GM23338 (cell line): Measurements from ENCODE around the gene KMT2C. TPM values are rescaled to one million over a fixed set of nuclear protein-coding genes. Genes with fewer than 3 reads are reported as not detected.

Source experiments
- ATAC-seq: fragments of 200-7000 bp; cut with Tn5 transposase; 3 replicates; pipeline ENCODE4 v1.9.1; 2020
- DNase-seq: peaks from one replicate; pipeline ENCODE4 v3.0.0-alpha.2; 2015; ENCODE audit warnings: low spot score
- H2AFZ ChIP-seq: fragments of 200-600 bp; sonication (generic); 2 replicates; pipeline ENCODE4 v1.8.0; 2016; ENCODE audit warnings: antibody characterized with exemption, mild to moderate bottlenecking, moderate library complexity
- H3F3A ChIP-seq: fragments of 200-600 bp; sonication (generic); replicated peaks from 2 replicates; pipeline ENCODE4 v1.8.0; 2017; ENCODE audit warnings: antibody characterized with exemption, mixed run types, low read depth
- H3K27ac ChIP-seq: fragments of 200-600 bp; sonication (generic); 2 replicates; pipeline ENCODE4 v1.6.1; 2016; ENCODE audit warnings: low read depth
- H3K27me3 ChIP-seq: fragments of 200-600 bp; sonication (generic); 2 replicates; pipeline ENCODE4 v1.8.0; 2016; ENCODE audit warnings: mild to moderate bottlenecking, mixed run types, moderate library complexity; ENCODE audit not compliant: insufficient read depth
- H3K36me3 ChIP-seq: fragments of 200-600 bp; sonication (generic); 2 replicates; pipeline ENCODE4 v1.8.0; 2016; ENCODE audit warnings: mild to moderate bottlenecking; ENCODE audit not compliant: insufficient read depth
- H3K4me1 ChIP-seq: fragments of 200-600 bp; sonication (generic); 2 replicates; pipeline ENCODE4 v1.8.0; 2016; ENCODE audit warnings: mild to moderate bottlenecking, moderate library complexity; ENCODE audit not compliant: insufficient read depth
- H3K4me2 ChIP-seq: fragments of 200-600 bp; sonication (generic); 2 replicates; pipeline ENCODE4 v1.7.1; 2017; ENCODE audit warnings: mixed run types
- H3K4me3 ChIP-seq: fragments of 200-600 bp; sonication (generic); 2 replicates; pipeline ENCODE4 v1.6.1; 2016; ENCODE audit warnings: mixed run types
- H3K79me2 ChIP-seq: fragments of 200-600 bp; sonication (generic); replicated peaks from 2 replicates; pipeline ENCODE4 v1.8.0; 2017; ENCODE audit warnings: mild to moderate bottlenecking; ENCODE audit not compliant: insufficient read depth
- H3K9me2 ChIP-seq: fragments of 200-600 bp; sonication (generic); 2 replicates; pipeline ENCODE4 v1.8.0; 2017; ENCODE audit not compliant: insufficient read depth
- H4K20me1 ChIP-seq: fragments of 200-600 bp; sonication (generic); replicated peaks from 2 replicates; pipeline ENCODE4 v1.8.0; 2017; ENCODE audit warnings: mild to moderate bottlenecking; ENCODE audit not compliant: insufficient read depth
- H3K27ac Mint-ChIP-seq: 2 replicates; pipeline ENCODE4 v1.8.0; 2020; ENCODE audit warnings: inconsistent platforms, mild to moderate bottlenecking, moderate library complexity, mixed read lengths
- H3K27me3 Mint-ChIP-seq: 3 replicates; pipeline ENCODE4 v1.8.0; 2022; ENCODE audit warnings: low read depth, mild to moderate bottlenecking, moderate library complexity, mixed read lengths, inconsistent platforms; ENCODE audit not compliant: insufficient read depth, poor library complexity
- H3K36me3 Mint-ChIP-seq: 3 replicates; pipeline ENCODE4 v1.8.0; 2021; ENCODE audit warnings: low read depth, mild to moderate bottlenecking, inconsistent platforms, moderate library complexity, mixed read lengths
- H3K4me1 Mint-ChIP-seq: 3 replicates; pipeline ENCODE4 v1.8.0; 2020; ENCODE audit warnings: mild to moderate bottlenecking, inconsistent platforms, mixed read lengths
- H3K4me3 Mint-ChIP-seq: 3 replicates; pipeline ENCODE4 v1.8.0; 2021; ENCODE audit warnings: moderate library complexity, mild to moderate bottlenecking, inconsistent platforms, mixed read lengths
- H3K9me3 Mint-ChIP-seq: 3 replicates; pipeline ENCODE4 v1.8.0; 2020; ENCODE audit warnings: moderate library complexity, mild to moderate bottlenecking, inconsistent platforms, mixed read lengths
- CREB1 ChIP-seq: fragments of 250-450 bp; sonication (Bioruptor Pico); IDR thresholded peaks from 2 replicates; pipeline ENCODE4 v1.5.0; 2020; ENCODE audit warnings: low read depth, mild to moderate bottlenecking, moderate library complexity
- EZH2 ChIP-seq: fragments of 200-600 bp; sonication (generic); IDR thresholded peaks from one replicate; pipeline ENCODE4 v1.8.0; 2017; ENCODE audit warnings: antibody characterized with exemption, mild to moderate bottlenecking, low read depth; ENCODE audit not compliant: unreplicated experiment
- JUNB ChIP-seq: IDR thresholded peaks from one replicate; pipeline ENCODE4 v1.6.1; 2016; ENCODE audit warnings: antibody characterized with exemption; ENCODE audit not compliant: unreplicated experiment
- NANOG ChIP-seq: IDR thresholded peaks from 2 replicates; pipeline ENCODE4 v1.6.1; 2016; ENCODE audit warnings: antibody characterized with exemption, borderline replicate concordance
- POLR2AphosphoS5 ChIP-seq: IDR thresholded peaks from 2 replicates; pipeline ENCODE4 v1.6.1; 2016; ENCODE audit warnings: antibody characterized with exemption, low read depth
- STAT1 ChIP-seq: IDR thresholded peaks from one replicate; pipeline ENCODE4 v1.6.1; 2016; ENCODE audit warnings: antibody characterized with exemption; ENCODE audit not compliant: unreplicated experiment
- ZNF114 ChIP-seq: fragments of 250-450 bp; sonication (Bioruptor Pico); IDR thresholded peaks from 2 replicates; pipeline ENCODE4 v1.5.0; 2020; ENCODE audit warnings: mild to moderate bottlenecking, moderate library complexity
- ZNF331 ChIP-seq: fragments of 250-450 bp; sonication (Bioruptor Pico); IDR thresholded peaks from 2 replicates; pipeline ENCODE4 v1.5.0; 2020; ENCODE audit warnings: low read depth, mild to moderate bottlenecking, moderate library complexity
- polyA plus RNA-seq: library from polyadenylated mRNA; unstranded; fragments of >200 nt; fragmentation: Nextera tagmentation; extraction: Ambion mirVana; gene quantifications from 2 replicates; pipeline ENCODE4 v1.2.1, GENCODE V29; 2016
- total RNA-seq: library from RNA; depleted of rRNA; stranded (reverse); fragments of >200 nt; shearing (Covaris generic); gene quantifications from 2 replicates; pipeline ENCODE4 v1.2.3, GENCODE V29; 2014
- TF ChIP-seq, protein P1 (sequence below), 2 experiments: fragments of 200-600 bp in 1 of 2; sonication (generic) in 1 of 2; conservative IDR thresholded peaks; 2 replicates each; pipeline versions ENCODE4 v1.5.1 to v1.6.1; 2016 to 2017; ENCODE audit warnings: antibody characterized with exemption in 2 of 2, low read depth in 2 of 2, mild to moderate bottlenecking in 2 of 2, moderate library complexity in 1 of 2
- TF ChIP-seq, protein P2 (sequence below): IDR thresholded peaks from one replicate; pipeline ENCODE4 v1.6.1; 2018; ENCODE audit warnings: antibody characterized with exemption; ENCODE audit not compliant: unreplicated experiment

The KMT2C gene
- total and polyA plus RNA-seq, 2 experiments from 2014 or later = 11.4 to 39.0 TPM

DNA sequence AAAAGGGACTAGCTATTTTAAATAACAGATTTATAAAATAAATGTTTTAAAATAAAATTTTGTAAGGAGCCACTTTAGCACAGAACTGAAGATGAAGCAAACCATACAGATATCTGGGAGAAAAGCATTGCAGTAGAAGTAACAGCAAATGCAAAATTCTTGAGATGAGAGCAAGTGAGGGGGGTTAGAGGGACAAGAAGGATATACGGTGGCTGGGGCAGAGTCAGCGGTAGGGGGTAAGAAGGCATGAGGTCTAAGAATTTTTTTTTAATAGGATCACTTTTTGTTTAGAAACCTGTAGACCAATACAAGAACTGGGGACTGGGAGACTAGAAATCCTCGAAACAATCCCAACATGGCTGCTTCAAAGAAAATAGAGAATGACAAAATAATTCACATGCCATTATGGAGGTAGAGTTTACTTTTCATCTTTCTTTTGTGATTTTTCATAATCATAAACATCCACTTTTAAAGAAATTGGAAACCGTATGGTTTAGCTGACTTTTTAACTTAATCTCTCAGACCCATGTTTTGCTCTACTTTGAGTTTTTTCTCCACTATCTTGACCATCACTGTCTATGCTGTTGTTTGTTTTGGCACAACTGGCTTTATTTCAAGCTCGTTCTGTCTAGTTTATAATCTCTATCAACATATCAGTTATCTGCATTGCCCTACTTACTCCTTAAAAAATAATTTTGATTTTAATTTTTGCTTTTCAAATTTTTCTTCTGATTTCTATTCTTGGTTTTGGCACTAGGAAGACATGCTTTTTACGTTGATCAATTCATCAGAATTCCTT, 73.5 kb downstream of the KMT2C start:
- no peaks in the 10 kb centered on the region for H3K36me3 ChIP-seq
- H3K27me3 Mint-ChIP-seq = peaks cover 2% of the 10 kb centered on the region
- H3K27ac Mint-ChIP-seq = no peak overlapping the region
- peaks cover 15% of the 10 kb centered on the region for H3K4me1 ChIP-seq
- no peak overlapping the region for H3K27ac ChIP-seq
- H4K20me1 ChIP-seq = peaks cover 4% of the 10 kb centered on the region
- DNase-seq (no peak), ATAC-seq (no peak)
- no peak overlapping the region for H3K4me3 ChIP-seq
- H3F3A ChIP-seq = no peaks in the 10 kb centered on the region
- H3K79me2 ChIP-seq = peaks cover 83% of the 10 kb centered on the region
- no peak overlapping the region for H3K4me2 ChIP-seq
- no peak overlapping the region for H2AFZ ChIP-seq
- H3K4me1 Mint-ChIP-seq = peaks cover 27% of the 10 kb centered on the region
- TF ChIP-seq EZH2 = no peak
- no peak for TF ChIP-seq ZNF331 (CRISPR knock-in tag)
- no peak for TF ChIP-seq JUNB
- no peak for TF ChIP-seq ZNF114
- TF ChIP-seq, protein P1, sequence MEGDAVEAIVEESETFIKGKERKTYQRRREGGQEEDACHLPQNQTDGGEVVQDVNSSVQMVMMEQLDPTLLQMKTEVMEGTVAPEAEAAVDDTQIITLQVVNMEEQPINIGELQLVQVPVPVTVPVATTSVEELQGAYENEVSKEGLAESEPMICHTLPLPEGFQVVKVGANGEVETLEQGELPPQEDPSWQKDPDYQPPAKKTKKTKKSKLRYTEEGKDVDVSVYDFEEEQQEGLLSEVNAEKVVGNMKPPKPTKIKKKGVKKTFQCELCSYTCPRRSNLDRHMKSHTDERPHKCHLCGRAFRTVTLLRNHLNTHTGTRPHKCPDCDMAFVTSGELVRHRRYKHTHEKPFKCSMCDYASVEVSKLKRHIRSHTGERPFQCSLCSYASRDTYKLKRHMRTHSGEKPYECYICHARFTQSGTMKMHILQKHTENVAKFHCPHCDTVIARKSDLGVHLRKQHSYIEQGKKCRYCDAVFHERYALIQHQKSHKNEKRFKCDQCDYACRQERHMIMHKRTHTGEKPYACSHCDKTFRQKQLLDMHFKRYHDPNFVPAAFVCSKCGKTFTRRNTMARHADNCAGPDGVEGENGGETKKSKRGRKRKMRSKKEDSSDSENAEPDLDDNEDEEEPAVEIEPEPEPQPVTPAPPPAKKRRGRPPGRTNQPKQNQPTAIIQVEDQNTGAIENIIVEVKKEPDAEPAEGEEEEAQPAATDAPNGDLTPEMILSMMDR (conservative IDR thresholded peaks at IDR 0.05; ENCODE audit: low read depth in 2 of 2) = no peak
- TF ChIP-seq, protein P2, sequence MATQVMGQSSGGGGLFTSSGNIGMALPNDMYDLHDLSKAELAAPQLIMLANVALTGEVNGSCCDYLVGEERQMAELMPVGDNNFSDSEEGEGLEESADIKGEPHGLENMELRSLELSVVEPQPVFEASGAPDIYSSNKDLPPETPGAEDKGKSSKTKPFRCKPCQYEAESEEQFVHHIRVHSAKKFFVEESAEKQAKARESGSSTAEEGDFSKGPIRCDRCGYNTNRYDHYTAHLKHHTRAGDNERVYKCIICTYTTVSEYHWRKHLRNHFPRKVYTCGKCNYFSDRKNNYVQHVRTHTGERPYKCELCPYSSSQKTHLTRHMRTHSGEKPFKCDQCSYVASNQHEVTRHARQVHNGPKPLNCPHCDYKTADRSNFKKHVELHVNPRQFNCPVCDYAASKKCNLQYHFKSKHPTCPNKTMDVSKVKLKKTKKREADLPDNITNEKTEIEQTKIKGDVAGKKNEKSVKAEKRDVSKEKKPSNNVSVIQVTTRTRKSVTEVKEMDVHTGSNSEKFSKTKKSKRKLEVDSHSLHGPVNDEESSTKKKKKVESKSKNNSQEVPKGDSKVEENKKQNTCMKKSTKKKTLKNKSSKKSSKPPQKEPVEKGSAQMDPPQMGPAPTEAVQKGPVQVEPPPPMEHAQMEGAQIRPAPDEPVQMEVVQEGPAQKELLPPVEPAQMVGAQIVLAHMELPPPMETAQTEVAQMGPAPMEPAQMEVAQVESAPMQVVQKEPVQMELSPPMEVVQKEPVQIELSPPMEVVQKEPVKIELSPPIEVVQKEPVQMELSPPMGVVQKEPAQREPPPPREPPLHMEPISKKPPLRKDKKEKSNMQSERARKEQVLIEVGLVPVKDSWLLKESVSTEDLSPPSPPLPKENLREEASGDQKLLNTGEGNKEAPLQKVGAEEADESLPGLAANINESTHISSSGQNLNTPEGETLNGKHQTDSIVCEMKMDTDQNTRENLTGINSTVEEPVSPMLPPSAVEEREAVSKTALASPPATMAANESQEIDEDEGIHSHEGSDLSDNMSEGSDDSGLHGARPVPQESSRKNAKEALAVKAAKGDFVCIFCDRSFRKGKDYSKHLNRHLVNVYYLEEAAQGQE = no peak
- no peak for TF ChIP-seq NANOG
- TF ChIP-seq CREB1 (CRISPR knock-in tag) = no peak
- TF ChIP-seq STAT1 = no peak
- no peak for TF ChIP-seq POLR2AphosphoS5
- H3K4me3 Mint-ChIP-seq = no peak overlapping the region
- peaks cover 6% of the 10 kb centered on the region; the same call in 1 of the 3 replicates for H3K36me3 Mint-ChIP-seq
- no peaks in the 10 kb centered on the region for H3K9me2 ChIP-seq
- no peaks in the 10 kb centered on the region for H3K27me3 ChIP-seq
- no peaks in the 10 kb centered on the region for H3K9me3 Mint-ChIP-seq
